Measurements from ENCODE around the gene CRIM1. TPM values are rescaled to one million over a fixed set of nuclear protein-coding genes. Genes with fewer than 3 reads are reported as not detected.

The CRIM1 gene
- total RNA-seq, 1 donor from 2014 or later: 105 TPM

GRCh38 chr2:36594849-36595248 is 239.3 kb downstream of the CRIM1 start:
- peaks cover 10% of the 10 kb centered on the region for H3K36me3 ChIP-seq
- no peak for ATAC-seq
- no peak for DNase-seq
- intact Hi-C loops (cut with DNase I): no loop called here
- H3K9me3 ChIP-seq: no peaks in the 10 kb centered on the region
- H3K4me1 ChIP-seq: peaks cover 26% of the 10 kb centered on the region
- TF ChIP-seq, protein P1, sequence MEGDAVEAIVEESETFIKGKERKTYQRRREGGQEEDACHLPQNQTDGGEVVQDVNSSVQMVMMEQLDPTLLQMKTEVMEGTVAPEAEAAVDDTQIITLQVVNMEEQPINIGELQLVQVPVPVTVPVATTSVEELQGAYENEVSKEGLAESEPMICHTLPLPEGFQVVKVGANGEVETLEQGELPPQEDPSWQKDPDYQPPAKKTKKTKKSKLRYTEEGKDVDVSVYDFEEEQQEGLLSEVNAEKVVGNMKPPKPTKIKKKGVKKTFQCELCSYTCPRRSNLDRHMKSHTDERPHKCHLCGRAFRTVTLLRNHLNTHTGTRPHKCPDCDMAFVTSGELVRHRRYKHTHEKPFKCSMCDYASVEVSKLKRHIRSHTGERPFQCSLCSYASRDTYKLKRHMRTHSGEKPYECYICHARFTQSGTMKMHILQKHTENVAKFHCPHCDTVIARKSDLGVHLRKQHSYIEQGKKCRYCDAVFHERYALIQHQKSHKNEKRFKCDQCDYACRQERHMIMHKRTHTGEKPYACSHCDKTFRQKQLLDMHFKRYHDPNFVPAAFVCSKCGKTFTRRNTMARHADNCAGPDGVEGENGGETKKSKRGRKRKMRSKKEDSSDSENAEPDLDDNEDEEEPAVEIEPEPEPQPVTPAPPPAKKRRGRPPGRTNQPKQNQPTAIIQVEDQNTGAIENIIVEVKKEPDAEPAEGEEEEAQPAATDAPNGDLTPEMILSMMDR (IDR thresholded peaks at IDR 0.05): no peak
- H3K27ac ChIP-seq: no peak overlapping the region
- no peak overlapping the region for H3K4me3 ChIP-seq
- no peaks in the 10 kb centered on the region for H3K27me3 ChIP-seq (ENCODE audit: low read depth)

DNA sequence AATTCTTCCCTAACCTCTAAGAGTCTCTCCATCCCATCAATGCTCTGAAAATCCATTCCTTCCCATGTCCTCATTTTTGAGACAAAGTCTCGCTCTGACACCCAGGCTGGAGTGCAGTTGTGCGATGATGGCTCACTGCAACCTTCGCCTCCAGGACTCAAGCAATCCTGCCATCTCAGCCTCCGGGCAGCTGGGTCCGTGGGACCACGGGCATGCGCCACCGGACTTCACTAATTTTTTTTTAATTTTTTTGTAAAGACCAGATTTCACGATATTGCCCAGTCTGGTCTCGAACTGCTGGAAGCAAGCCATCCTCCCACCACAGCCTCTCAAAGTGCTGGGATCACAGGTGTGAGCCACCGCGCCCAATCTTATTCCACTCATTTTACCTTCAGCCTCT is 240.8 kb downstream of the CRIM1 start:
- Histone ChIP-seq H3K27me3 (ENCODE audit: low read depth) (no peaks in the 10 kb centered on the region), H3K27ac (no peak overlapping the region), H3K36me3 (no peaks in the 10 kb centered on the region), H3K4me3 (peak overlapping the region; percentile 99), H3K9me3 (no peaks in the 10 kb centered on the region), H3K4me1 (peaks cover 24% of the 10 kb centered on the region)
- TF ChIP-seq, protein P1 (IDR thresholded peaks at IDR 0.05): no peak
- ATAC-seq (no peak), DNase-seq (no peak)
- intact Hi-C loops (cut with DNase I): no loop called here

GRCh38 chr2:36597003-36597531 is 241.5 kb downstream of the CRIM1 start:
- H3K27ac ChIP-seq: peak overlapping the region; percentile 97
- H3K27me3 ChIP-seq (ENCODE audit: low read depth): no peaks in the 10 kb centered on the region
- ATAC-seq: no peak

DNA sequence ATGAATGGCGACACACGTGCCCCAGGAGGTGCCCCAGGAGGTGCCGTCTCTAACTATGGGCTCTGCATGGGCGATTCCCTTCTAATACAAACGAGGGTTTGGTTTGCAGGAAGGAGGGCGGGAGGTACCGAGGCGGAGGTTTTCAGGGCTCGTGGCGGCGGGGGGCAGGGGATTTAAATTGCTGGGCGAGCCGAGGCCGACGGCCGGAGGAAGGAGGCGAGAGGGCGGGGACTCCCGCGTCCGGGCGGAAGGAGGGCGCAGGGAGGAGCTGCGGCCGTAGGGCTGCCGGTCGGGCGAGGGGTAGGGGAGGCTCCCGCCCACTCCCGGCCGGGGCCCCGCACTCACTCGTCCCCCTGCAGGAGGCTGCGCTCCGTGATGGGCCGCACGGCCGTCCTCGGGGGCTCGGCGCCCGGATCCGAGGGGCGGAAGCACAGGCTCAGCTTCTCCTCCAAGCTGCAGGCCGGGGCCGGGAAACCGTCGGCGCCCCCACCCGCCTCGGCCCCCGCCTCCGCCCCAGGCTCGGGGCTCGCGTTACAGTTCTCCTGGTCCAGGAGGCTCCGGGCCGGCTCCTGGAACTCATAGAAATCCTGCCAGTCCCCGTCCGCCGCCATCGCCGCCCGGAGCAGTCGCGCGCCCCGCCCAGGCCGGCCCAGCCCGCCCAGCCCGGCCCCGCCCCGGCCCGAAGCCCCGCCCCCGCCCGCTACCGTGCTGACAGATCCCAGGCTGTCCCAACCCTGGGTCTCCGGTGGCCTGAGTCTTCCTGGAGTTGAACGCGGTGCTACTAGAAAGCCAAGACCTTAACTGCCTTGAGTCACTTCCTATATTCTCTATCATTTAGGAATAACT is 242.2 kb downstream of the CRIM1 start, which contains the start of gene FEZ2:
Gene FEZ2, minus strand, starts transcription at position 637 of the 846 bp plus-strand sequence. Its CDS starts 26 bp downstream, at position 611.
- intact Hi-C loops (cut with DNase I): no loop called here
- TF ChIP-seq, protein P1 (IDR thresholded peaks at IDR 0.05): no peak
- Histone ChIP-seq H3K27me3 (ENCODE audit: low read depth) (no peaks in the 10 kb centered on the region), H3K4me3 (peak within 1 kb of the TSS; percentile 99), H3K36me3 (no peaks in the 10 kb centered on the region), H3K4me1 (peaks cover 24% of the 10 kb centered on the region), H3K9me3 (no peaks in the 10 kb centered on the region), H3K27ac (peak within 1 kb of the TSS; percentile 97)
- ATAC-seq: peak; percentile 99
- peak; percentile 86 for DNase-seq

More at GRCh38 chr2:36597003-36597531, 241.5 kb downstream of the CRIM1 start:
- Histone ChIP-seq H3K4me1 (peaks cover 24% of the 10 kb centered on the region), H3K9me3 (no peaks in the 10 kb centered on the region), H3K36me3 (no peaks in the 10 kb centered on the region), H3K4me3 (peak overlapping the region; percentile 99)
- TF ChIP-seq, protein P1 (IDR thresholded peaks at IDR 0.05): no peak
- intact Hi-C loops (cut with DNase I): no loop called here
- no peak for DNase-seq

Other genes starting within 250 kb of the CRIM1 start
- 44.0 TPM for gene FEZ2, start 242.4 kb downstream of the CRIM1 start, total RNA-seq

All from lower lobe of right lung (tissue), 2 donors.